22Rv1 (cell line): ENCODE measurements around the gene PDE3A.

Source experiments
- ZFX ChIP-seq: fragments of 450-650 bp; IDR thresholded peaks from 2 replicates; pipeline ENCODE4 v1.6.1; 2017; ENCODE audit warnings: antibody characterized with exemption, borderline replicate concordance
- TF ChIP-seq, protein P1 (sequence below): fragments of 450-650 bp; IDR thresholded peaks from 2 replicates; pipeline ENCODE4 v1.5.1; 2017; ENCODE audit warnings: mild to moderate bottlenecking

DNA sequence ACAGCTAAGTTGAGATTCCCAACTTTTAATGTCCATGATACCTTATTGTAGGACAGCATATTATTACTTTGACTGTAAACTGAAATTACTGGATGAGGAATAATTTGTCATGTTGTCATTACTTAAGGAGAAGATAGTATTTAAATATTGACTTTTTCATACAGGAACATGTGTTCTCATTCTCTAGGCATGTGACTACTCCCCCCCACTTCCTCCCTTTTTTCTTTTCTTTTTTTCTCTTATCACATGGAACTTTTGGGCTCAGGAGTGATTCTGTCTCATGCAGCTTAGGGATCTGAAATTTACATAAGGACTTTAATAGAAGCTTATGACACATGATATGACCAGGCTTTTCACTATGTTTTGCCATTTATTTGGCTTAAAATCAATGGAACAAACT, 199.1 kb downstream of the PDE3A start:
- TF ChIP-seq, protein P1, sequence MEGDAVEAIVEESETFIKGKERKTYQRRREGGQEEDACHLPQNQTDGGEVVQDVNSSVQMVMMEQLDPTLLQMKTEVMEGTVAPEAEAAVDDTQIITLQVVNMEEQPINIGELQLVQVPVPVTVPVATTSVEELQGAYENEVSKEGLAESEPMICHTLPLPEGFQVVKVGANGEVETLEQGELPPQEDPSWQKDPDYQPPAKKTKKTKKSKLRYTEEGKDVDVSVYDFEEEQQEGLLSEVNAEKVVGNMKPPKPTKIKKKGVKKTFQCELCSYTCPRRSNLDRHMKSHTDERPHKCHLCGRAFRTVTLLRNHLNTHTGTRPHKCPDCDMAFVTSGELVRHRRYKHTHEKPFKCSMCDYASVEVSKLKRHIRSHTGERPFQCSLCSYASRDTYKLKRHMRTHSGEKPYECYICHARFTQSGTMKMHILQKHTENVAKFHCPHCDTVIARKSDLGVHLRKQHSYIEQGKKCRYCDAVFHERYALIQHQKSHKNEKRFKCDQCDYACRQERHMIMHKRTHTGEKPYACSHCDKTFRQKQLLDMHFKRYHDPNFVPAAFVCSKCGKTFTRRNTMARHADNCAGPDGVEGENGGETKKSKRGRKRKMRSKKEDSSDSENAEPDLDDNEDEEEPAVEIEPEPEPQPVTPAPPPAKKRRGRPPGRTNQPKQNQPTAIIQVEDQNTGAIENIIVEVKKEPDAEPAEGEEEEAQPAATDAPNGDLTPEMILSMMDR, result no peak
- no peak for TF ChIP-seq ZFX
